GM19438 (cell line): ENCODE measurements around the gene EXOC3L4.

Source experiments
- ATAC-seq: cut with Tn5 transposase; IDR thresholded peaks from one replicate; pipeline ENCODE4 v1.9.1; 2021; ENCODE audit warnings: low read depth; ENCODE audit not compliant: unreplicated experiment

EXOC3L4 gene

GRCh38 chr14:103070263-103070885 is 24.2 kb upstream of the EXOC3L4 start:
- no peak for ATAC-seq

GRCh38 chr14:103070971-103071542 is 23.5 kb upstream of the EXOC3L4 start:
- no peak for ATAC-seq

- ATAC-seq: no peak
These were observed 22.8 kb upstream of the EXOC3L4 start for GRCh38 chr14:103071544-103072251.

- ATAC-seq: no peak
These were observed 21.7 kb upstream of the EXOC3L4 start for GRCh38 chr14:103072595-103073366.

- no peak for ATAC-seq
These were observed 21.1 kb upstream of the EXOC3L4 start for GRCh38 chr14:103073367-103073875.

GRCh38 chr14:103073876-103074728 is 20.4 kb upstream of the EXOC3L4 start:
- ATAC-seq: no peak

GRCh38 chr14:103074729-103075367 is 19.7 kb upstream of the EXOC3L4 start:
- ATAC-seq: no peak

- ATAC-seq: no peak
These were observed 16.1 kb upstream of the EXOC3L4 start for GRCh38 chr14:103078420-103078749.

- no peak for ATAC-seq
These were observed 15.5 kb upstream of the EXOC3L4 start for GRCh38 chr14:103078860-103079587.

GRCh38 chr14:103081951-103082350 is 12.6 kb upstream of the EXOC3L4 start:
- ATAC-seq: no peak

GRCh38 chr14:103084021-103084919 is 10.3 kb upstream of the EXOC3L4 start, which contains the start of gene LBHD2:
Gene LBHD2 (plus strand): TSS chr14:103084210. CDS start chr14:103086013, 1,803 bp downstream.
- no peak for ATAC-seq

GRCh38 chr14:103085106-103086091 is 9.1 kb upstream of the EXOC3L4 start:
- no peak for ATAC-seq

GRCh38 chr14:103086771-103087342 is 7.7 kb upstream of the EXOC3L4 start:
- ATAC-seq: no peak

GRCh38 chr14:103087343-103087835 is 7.1 kb upstream of the EXOC3L4 start:
- no peak for ATAC-seq

GRCh38 chr14:103088921-103089320 is 5.6 kb upstream of the EXOC3L4 start:
- no peak for ATAC-seq
